ENCODE data around the gene SVOP.
"Not testable (repeated sequence)": the region's sequence is repeated elsewhere in the genome, so short reads cannot be mapped to it uniquely, and the experiment has no call there.

The SVOP gene

DNA sequence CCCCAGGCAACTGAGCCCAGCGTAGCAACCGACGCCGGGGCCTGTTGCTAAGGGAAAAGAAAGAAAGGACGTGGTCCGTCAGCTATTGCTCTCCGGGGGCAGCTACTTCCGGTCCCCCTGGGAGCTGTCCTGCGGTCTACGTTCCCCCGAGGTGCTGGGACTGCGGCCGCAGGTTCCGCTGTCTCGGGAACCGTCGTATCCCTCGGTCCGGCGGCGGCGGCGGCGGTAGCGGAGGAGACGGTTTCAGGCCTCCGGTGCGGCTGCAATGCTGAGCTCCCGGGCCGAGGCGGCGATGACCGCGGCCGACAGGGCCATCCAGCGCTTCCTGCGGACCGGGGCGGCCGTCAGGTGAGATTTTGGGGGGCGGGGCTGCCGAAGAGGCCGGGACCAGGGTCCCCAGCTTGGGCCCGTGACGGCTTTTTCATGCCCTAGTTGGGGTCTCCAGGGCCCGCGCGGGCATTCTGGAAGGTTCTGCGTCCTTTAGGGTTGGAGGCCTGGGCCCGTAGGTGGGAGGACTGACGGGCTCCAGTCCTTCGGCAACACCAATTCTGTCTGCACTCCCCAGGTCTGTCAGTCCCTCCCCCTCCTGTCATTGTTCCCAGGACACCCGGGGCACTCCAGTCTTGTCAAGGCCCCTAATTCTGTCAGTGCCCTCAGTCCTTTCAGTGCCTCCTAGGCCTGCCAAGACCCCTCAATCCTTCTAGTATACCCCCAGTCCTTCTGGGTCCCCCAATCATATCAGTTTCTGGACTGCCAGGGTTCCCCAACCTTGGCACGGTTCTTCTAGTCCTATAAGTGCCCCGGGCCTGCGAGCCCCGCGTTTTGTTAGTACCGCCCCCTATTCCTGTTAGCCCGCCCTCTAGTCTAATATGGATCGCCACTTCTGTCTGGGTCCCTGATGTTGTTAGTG lies 31.8 kb upstream of the SVOP start, which contains the start of gene USP30:
Gene USP30, plus strand, starts transcription at position 163 of the 910 bp plus-strand sequence. Its CDS starts 103 bp downstream, at position 266.
- H3K36me3 ChIP-seq, result no peaks in the 10 kb centered on the region
- H3K4me3 ChIP-seq (ENCODE audit: low read depth, low read length), result peak within 1 kb of the TSS; percentile 65
- H3K9me3 ChIP-seq, result no peaks in the 10 kb centered on the region
- H3K4me1 ChIP-seq, result no peaks in the 10 kb centered on the region
- peak; percentile 88 for DNase-seq
- TF ChIP-seq, protein P1, sequence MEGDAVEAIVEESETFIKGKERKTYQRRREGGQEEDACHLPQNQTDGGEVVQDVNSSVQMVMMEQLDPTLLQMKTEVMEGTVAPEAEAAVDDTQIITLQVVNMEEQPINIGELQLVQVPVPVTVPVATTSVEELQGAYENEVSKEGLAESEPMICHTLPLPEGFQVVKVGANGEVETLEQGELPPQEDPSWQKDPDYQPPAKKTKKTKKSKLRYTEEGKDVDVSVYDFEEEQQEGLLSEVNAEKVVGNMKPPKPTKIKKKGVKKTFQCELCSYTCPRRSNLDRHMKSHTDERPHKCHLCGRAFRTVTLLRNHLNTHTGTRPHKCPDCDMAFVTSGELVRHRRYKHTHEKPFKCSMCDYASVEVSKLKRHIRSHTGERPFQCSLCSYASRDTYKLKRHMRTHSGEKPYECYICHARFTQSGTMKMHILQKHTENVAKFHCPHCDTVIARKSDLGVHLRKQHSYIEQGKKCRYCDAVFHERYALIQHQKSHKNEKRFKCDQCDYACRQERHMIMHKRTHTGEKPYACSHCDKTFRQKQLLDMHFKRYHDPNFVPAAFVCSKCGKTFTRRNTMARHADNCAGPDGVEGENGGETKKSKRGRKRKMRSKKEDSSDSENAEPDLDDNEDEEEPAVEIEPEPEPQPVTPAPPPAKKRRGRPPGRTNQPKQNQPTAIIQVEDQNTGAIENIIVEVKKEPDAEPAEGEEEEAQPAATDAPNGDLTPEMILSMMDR (IDR thresholded peaks at IDR 0.05; ENCODE audit: low read depth, low read length), result no peak
- no peaks in the 10 kb centered on the region for H3K27me3 ChIP-seq

DNA sequence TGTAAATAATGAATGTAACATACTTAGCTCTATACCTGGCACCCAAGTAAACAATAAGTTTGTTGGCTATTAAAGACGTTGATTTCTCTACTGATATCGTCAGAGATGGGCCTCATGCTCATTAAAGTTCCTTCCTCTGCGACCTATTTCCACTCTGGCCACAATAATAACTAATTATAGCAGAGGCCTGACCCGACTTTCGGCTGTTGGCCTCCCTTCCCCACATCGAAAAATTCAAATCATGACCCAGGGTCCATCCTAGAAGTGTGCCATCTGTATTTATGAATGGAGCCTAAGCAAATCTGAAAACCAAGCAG lies 31.2 kb upstream of the SVOP start:
- Histone ChIP-seq H3K9me3 (no peaks in the 10 kb centered on the region), H3K27me3 (no peaks in the 10 kb centered on the region)
- TF ChIP-seq, protein P1 (IDR thresholded peaks at IDR 0.05; ENCODE audit: low read depth, low read length), result no peak

DNA sequence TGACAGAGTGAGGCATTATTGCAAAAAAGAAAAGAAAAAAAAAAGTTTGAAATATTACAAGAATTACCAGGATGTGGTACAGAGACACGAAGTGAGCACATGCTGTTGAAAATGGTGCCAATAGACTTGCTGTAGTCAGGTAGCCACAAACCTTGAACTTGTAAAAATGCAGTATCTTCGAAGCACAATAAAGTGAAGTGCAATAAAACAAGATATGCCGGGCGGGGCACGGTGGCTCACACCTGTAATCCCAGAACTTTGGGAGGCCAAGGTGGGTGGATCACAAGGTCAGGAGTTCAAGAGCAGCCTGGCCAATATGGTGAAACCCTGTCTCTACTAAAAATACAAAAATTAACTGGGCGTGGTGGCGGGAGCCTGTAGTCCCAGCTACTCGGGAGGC lies 28.9 kb upstream of the SVOP start:
- H3K4me1 ChIP-seq; H3K4me3 ChIP-seq (ENCODE audit: low read depth, low read length); H3K36me3 ChIP-seq; H3K9me3 ChIP-seq; H3K27me3 ChIP-seq; DNase-seq: not testable (repeated sequence)

More for the DNA sequence above, 31.2 kb upstream of the SVOP start:
- Histone ChIP-seq H3K36me3 (no peaks in the 10 kb centered on the region), H3K4me3 (ENCODE audit: low read depth, low read length) (peak overlapping the region; percentile 65), H3K4me1 (no peaks in the 10 kb centered on the region)
- no peak for DNase-seq

DNA sequence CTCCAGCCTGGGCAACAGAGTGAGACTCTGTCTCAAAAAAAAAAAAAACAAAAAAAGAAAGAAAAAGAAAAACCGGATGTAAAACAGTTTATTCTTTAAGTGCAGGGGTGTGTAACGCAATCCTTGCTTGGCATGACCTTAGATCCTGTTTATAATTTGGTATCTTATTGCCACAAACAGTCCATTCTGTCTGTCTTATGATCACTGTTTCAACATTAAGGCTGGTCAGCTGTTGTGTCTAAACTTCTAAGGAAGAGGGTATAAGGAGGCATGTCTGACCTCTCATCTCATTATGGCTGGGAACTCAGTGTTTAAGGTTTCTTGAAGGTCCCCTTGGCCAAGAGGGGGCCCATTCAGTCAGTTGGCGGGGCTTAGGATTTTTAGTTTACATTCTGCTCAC lies 27.8 kb upstream of the SVOP start:
- H3K4me3 ChIP-seq (ENCODE audit: low read depth, low read length); H3K9me3 ChIP-seq; H3K36me3 ChIP-seq; H3K4me1 ChIP-seq; H3K27me3 ChIP-seq; DNase-seq: not testable (repeated sequence)

DNA sequence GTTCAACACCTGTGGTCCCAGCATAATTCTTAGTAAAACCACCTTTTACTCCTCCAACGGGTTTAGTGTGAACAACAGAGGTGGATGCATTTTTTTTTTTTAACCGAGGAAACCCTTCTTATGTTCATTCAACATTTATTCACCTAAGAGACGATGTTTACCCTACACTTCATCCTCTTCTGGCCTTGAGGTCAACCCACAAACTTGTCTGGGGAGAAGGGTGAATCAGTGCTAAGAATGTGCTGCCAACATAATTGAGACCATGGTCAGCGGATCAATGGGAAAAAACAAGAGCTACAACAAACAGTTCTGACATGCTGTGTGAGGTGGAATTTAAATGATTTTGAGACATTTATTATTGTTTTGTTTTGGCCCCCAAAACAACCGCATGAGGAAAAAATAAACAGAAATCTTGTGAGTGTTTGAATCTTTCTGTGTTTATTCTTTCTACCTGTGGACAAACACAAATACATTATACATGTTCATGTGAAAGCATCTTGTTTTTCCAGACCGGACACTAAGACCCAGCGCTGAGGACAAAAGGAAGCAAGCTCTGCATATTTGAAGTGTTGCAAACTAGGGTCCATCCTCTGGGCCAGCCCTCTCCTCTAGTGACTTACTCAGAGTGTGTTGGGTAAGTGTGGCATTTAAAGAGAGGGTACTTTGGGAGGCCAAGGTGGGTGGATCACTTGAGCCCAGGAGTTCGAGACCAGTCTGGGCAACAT lies 26.4 kb upstream of the SVOP start:
- Histone ChIP-seq H3K4me3 (ENCODE audit: low read depth, low read length) (no peak overlapping the region), H3K36me3 (no peaks in the 10 kb centered on the region), H3K9me3 (no peaks in the 10 kb centered on the region), H3K4me1 (no peaks in the 10 kb centered on the region), H3K27me3 (peaks cover 7% of the 10 kb centered on the region)
- TF ChIP-seq, protein P1 (IDR thresholded peaks at IDR 0.05; ENCODE audit: low read depth, low read length), result no peak
- no peak for DNase-seq

DNA sequence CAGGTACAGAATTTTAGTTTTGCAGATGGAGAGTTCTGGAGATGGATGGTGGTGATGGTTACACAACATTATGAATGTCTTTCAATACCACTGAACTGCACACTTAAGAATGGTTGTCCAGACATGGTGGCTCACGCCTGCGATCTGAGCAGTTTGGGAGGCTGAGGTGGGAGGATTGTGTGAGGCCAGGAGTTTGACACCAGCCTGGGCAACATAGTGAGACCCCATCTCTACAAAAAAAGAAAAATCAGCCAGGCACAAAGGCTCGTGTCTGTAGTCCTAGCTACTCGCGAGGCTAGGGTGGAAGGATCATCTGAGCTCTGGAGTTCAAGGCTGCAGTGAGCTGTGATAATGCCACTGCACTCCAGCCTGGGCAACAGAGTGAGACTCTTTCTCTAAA lies 23.4 kb upstream of the SVOP start:
- no peaks in the 10 kb centered on the region for H3K4me1 ChIP-seq
- no peak overlapping the region for H3K4me3 ChIP-seq (ENCODE audit: low read depth, low read length)
- TF ChIP-seq, protein P1 (IDR thresholded peaks at IDR 0.05; ENCODE audit: low read depth, low read length), result no peak
- H3K9me3 ChIP-seq, result no peaks in the 10 kb centered on the region
- DNase-seq, result no peak
- H3K36me3 ChIP-seq, result no peaks in the 10 kb centered on the region
- H3K27me3 ChIP-seq, result peaks cover 12% of the 10 kb centered on the region

DNA sequence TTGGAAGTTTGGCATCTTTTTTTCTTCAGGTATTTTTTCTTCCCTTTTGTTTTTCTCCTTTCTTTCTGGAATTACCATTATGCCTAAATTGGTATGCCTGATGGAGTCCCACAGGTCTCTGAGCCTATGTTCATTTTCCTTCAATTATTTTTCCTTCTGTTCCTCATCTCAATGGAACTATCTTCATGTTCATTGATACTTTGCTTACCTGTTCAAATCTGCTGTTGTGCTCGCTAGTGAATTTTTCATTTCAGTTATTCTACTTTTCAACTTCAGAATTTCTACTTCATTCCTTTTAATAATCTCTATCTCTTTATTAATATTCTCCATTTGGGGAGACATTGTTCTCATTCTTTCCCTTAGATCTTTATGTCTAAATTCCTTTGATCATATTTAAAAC lies 16.1 kb upstream of the SVOP start:
- no peak overlapping the region for H3K4me3 ChIP-seq (ENCODE audit: low read depth, low read length)

More for the DNA sequence above, 16.1 kb upstream of the SVOP start:
- Histone ChIP-seq H3K9me3 (no peaks in the 10 kb centered on the region), H3K27me3 (peaks cover 4% of the 10 kb centered on the region; the same call in 1 of the 2 replicates), H3K4me1 (no peaks in the 10 kb centered on the region), H3K36me3 (no peaks in the 10 kb centered on the region)
- TF ChIP-seq, protein P1 (IDR thresholded peaks at IDR 0.05; ENCODE audit: low read depth, low read length), result no peak
- no peak for DNase-seq
